Nephron progenitor cell (in vitro differentiated cells): Measurements from ENCODE around the gene RPS6KB2.
"Not testable (repeated sequence)": the region's sequence is repeated elsewhere in the genome, so short reads cannot be mapped to it uniquely, and the experiment has no call there.

Source experiments
- DNase-seq: peaks from one replicate; pipeline ENCODE4 v3.0.0; 2021
- H3K27ac Mint-ChIP-seq: 2 replicates; pipeline ENCODE4 v1.8.0; 2021; ENCODE audit warnings: mild to moderate bottlenecking, moderate library complexity, mixed read lengths
- H3K27me3 Mint-ChIP-seq: 2 replicates; pipeline ENCODE4 v1.8.0; 2021; ENCODE audit warnings: mild to moderate bottlenecking, low read depth, mixed read lengths; ENCODE audit not compliant: poor library complexity
- H3K36me3 Mint-ChIP-seq: 2 replicates; pipeline ENCODE4 v1.8.0; 2021; ENCODE audit warnings: low read depth, mixed read lengths
- H3K4me1 Mint-ChIP-seq: 2 replicates; pipeline ENCODE4 v1.8.0; 2021; ENCODE audit warnings: mixed read lengths
- H3K4me3 Mint-ChIP-seq: 2 replicates; pipeline ENCODE4 v1.8.0; 2021; ENCODE audit warnings: mild to moderate bottlenecking, moderate library complexity, mixed read lengths
- H3K9me3 Mint-ChIP-seq: 2 replicates; pipeline ENCODE4 v1.8.0; 2021; ENCODE audit warnings: mild to moderate bottlenecking, moderate library complexity, mixed read lengths
- CTCF ChIP-seq: fragments of 200-600 bp; sonication (generic); IDR thresholded peaks from 2 replicates; pipeline ENCODE4 v1.5.0; 2021; ENCODE audit warnings: antibody characterized with exemption

The RPS6KB2 gene

GRCh38 chr11:67468759-67469507, 40.6 kb downstream of the RPS6KB2 start, which contains the start of gene TMEM134:
Gene TMEM134, minus strand, starts transcription at chr11:67469251. Its CDS starts 59 bp downstream, at chr11:67469192.
- peak; percentile 94 for DNase-seq
- Mint-ChIP-seq H3K9me3 (no peaks in the 10 kb centered on the region), H3K4me3 (peak within 1 kb of the TSS; percentile 89), H3K4me1 (peaks cover 34% of the 10 kb centered on the region), H3K36me3 (peaks cover 4% of the 10 kb centered on the region), H3K27me3 (peaks cover 9% of the 10 kb centered on the region), H3K27ac (peak within 1 kb of the TSS; percentile 95)
- TF ChIP-seq CTCF: peak; percentile 15

GRCh38 chr11:67469508-67469811, 41.2 kb downstream of the RPS6KB2 start:
- no peak for TF ChIP-seq CTCF
- Mint-ChIP-seq H3K27ac (no peak overlapping the region), H3K36me3 (peaks cover 4% of the 10 kb centered on the region), H3K27me3 (peaks cover 9% of the 10 kb centered on the region), H3K9me3 (no peaks in the 10 kb centered on the region), H3K4me3 (peak overlapping the region; percentile 67), H3K4me1 (peaks cover 34% of the 10 kb centered on the region)
- DNase-seq: no peak

GRCh38 chr11:67470337-67471002, 42.2 kb downstream of the RPS6KB2 start:
- H3K27me3 Mint-ChIP-seq: peaks cover 9% of the 10 kb centered on the region
- peak overlapping the region; percentile 32 for H3K27ac Mint-ChIP-seq
- peaks cover under 1% of the 10 kb centered on the region for H3K36me3 Mint-ChIP-seq
- peaks cover 29% of the 10 kb centered on the region for H3K4me1 Mint-ChIP-seq
- no peaks in the 10 kb centered on the region for H3K9me3 Mint-ChIP-seq
- no peak overlapping the region for H3K4me3 Mint-ChIP-seq
- no peak for TF ChIP-seq CTCF
- no peak for DNase-seq

DNA sequence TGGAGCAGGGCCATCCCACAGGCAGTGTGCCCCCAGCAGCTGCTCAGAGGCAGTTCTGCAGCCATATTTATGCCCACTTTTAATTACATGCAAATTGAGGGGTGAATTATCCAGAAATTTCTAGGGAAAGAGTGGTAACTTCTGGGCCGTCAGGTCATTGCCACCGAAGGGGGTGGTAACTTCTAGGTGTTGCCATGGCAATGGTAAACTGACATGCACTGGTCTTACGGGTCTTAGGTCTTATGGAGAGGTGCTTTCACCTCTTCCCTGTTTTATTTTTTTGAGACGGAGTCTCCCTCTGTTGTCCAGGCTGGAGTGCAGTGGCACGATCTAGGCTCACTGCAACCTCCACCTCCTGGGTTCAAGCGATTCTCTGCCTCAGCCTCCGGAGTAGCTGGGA, 44.6 kb downstream of the RPS6KB2 start:
- DNase-seq: no peak

DNA sequence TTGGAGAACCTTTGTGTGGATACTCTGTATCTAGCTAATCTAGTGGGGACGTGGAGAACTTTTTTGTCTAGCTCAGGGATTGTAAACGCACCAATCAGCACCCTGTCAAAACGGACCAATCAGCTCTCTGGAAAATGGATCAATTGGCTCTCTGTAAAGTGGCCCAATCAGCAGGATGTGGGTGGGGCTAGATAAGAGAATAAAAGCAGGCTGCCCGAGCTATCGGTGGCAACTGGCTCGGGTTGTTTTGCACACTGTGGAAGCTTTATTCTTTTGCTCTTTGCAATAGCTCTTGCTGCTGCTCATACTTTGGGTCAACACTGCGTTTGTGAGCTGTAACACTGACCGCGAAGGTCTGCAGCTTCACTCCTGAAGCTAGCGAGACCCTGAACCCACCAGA, 48.4 kb downstream of the RPS6KB2 start:
- H3K36me3 Mint-ChIP-seq, H3K4me3 Mint-ChIP-seq, H3K27ac Mint-ChIP-seq, H3K4me1 Mint-ChIP-seq, DNase-seq: not testable (repeated sequence)
- H3K9me3 Mint-ChIP-seq: peaks cover 19% of the 10 kb centered on the region
- H3K27me3 Mint-ChIP-seq: peaks cover 22% of the 10 kb centered on the region

More for the DNA sequence above, 44.6 kb downstream of the RPS6KB2 start:
- Mint-ChIP-seq H3K4me3 (no peak overlapping the region), H3K27me3 (peaks cover 12% of the 10 kb centered on the region), H3K4me1 (peaks cover 21% of the 10 kb centered on the region), H3K9me3 (peaks cover 14% of the 10 kb centered on the region), H3K27ac (no peak overlapping the region), H3K36me3 (no peaks in the 10 kb centered on the region)
- TF ChIP-seq CTCF: no peak

DNA sequence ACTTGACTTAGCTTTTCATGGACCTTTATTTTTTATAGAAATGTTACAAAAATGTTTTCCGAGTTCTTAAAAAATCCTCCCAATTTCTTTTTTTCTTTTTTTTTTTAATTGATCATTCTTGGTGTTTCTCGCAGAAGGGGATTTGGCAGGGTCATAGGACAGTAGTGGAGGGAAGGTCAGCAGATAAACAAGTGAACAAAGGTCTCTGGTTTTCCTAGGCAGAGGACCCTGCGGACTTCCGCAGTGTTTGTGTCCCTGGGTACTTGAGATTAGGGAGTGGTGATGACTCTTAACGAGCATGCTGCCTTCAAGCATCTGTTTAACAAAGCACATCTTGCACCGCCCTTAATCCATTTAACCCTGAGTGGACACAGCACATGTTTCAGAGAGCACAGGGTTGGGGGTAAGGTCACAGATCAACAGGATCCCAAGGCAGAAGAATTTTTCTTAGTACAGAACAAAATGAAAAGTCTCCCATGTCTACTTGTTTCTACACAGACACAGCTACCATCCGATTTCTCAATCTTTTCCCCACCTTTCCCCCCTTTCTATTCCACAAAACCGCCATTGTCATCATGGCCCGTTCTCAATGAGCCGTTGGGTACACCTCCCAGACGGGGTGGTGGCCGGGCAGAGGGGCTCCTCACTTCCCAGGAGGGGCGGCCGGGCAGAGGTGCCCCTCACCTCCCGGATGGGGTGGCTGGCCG, 49.2 kb downstream of the RPS6KB2 start:
- H3K27ac Mint-ChIP-seq: not testable (repeated sequence)

More for the DNA sequence above, 49.2 kb downstream of the RPS6KB2 start:
- Mint-ChIP-seq H3K9me3 (peaks cover 19% of the 10 kb centered on the region), H3K27me3 (peaks cover 21% of the 10 kb centered on the region), H3K4me1 (peaks cover 11% of the 10 kb centered on the region)
- DNase-seq, H3K4me3 Mint-ChIP-seq, H3K36me3 Mint-ChIP-seq: not testable (repeated sequence)
